ENCODE data around the gene CEMIP.

GRCh38 chr15:80811781-80812315 is 32.7 kb downstream of the CEMIP start:
- TF ChIP-seq CTCF (IDR thresholded peaks at IDR 0.05) (no peak), POLR2A (IDR thresholded peaks at IDR 0.05) (no peak)

Data from lower leg skin (tissue), 3 donors.